Fibroblast of skin of right biceps (primary cell): Measurements from ENCODE around the gene OR3A2.
"Not testable (repeated sequence)": the region's sequence is repeated elsewhere in the genome, so short reads cannot be mapped to it uniquely, and the experiment has no call there.

ENCODE experiments used
- DNase-seq: peaks from one replicate; pipeline ENCODE4 v3.0.0-alpha.2; 2013

The OR3A2 gene

DNA sequence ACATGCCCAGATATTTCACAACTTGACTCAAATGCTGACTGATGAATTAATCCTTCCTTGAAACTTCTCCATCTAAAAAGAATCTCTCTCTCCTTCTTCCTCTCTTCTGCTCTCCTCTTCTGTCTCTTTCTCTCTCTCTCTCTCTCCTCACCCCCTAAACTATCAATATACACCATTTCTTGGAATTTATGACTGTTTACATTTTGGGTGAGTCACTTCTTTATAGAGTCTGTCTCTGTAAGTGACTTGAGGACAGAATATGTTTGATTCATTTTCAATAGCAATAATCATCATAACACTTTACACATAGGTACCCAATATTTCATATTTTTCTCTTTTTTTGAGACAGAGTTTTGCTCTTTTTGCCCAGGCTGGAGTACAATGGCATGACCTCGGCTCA, 103.2 kb downstream of the OR3A2 start:
- DNase-seq = no peak

DNA sequence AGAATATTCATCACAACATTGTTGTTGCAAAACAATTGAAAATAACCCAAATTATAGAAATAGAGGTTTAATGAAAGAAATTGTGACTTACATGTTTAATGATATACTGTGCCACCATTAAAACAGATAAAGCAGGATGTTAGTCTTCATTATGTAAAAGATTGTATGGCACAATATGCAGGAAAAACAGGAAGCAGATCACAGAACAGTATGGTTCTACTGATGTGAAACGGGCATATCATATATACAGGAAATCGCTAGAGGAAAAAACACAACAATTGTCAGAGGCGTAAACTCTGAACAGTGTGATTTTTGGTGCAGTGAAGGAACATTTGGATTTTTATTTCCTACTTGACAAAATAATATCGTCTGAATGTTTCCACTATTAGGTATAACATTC, 110.0 kb downstream of the OR3A2 start:
- no peak for DNase-seq

DNA sequence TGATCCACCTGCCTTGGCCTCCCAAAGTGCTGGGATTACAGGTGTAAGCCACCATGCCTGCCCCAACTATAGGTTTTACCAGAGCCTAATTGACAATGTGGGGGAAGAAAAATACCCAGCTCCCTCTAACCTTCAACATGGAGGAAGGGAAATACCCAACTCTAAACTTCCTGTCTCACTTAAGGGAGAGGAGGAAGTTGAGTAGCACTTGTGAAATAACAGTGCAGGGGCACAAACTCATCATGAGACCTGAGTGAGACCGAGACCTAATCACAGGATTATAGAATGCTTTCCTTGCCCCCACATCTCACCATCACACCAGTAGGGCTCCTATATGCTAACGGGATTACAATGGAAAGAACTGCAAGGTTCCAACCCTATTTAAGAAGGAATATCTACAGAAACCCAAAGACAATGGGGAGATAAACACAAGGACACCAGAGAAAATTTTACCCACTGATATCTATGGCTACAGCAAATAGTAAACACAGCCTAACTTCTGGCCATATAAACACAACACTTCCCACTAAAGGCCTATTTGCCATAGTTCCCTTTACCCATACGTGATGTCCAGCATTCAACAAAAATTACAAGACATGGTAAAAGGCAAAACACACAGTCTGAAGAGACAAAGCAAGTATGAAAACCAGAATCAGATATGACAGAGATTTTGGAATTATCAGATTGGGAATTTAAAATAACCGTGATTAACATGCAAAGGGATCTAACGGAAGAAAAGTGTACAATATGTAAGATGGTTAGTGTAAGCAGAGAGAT, 114.8 kb downstream of the OR3A2 start:
- DNase-seq = no peak

DNA sequence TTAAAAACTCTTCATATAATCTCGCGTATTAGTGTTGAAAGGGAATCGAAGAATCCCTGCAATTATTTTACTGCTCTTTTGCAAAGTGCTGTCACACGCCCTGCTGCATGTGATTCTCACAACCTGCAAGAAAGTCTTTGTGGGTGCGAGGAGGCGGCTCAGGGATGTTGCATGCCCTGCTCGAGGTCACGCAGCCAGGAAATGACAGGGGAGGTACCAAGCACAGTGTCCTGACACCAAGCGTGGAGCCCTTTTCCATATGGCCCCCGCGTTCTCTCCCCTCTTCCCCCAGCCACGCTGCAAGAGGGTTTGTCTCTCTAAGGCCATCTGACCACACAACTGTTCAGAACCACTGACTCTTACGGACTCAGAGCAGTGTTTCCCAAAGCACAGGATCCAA, 125.5 kb downstream of the OR3A2 start:
- no peak for DNase-seq

DNA sequence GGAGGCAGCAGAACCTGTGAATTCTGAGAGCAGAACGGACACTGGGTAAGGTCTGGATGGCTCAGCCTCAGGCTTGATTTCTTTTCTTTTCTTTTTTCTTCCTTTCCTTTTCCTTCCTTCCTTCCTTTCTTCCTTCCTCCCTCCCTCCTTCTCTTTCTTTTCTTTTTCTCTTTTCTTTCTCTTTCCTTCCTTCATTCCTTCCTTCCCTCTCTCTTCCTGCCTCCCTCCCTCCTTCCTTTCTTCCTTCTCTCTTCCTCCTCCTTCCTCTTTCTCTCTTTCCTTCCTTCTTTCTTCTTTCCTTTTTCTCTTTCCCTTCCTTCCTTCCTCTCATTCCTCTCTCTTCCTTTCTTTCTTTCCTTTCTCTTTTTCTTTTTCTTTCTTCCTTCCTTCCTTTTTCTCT, 125.9 kb downstream of the OR3A2 start:
- no peak for DNase-seq

DNA sequence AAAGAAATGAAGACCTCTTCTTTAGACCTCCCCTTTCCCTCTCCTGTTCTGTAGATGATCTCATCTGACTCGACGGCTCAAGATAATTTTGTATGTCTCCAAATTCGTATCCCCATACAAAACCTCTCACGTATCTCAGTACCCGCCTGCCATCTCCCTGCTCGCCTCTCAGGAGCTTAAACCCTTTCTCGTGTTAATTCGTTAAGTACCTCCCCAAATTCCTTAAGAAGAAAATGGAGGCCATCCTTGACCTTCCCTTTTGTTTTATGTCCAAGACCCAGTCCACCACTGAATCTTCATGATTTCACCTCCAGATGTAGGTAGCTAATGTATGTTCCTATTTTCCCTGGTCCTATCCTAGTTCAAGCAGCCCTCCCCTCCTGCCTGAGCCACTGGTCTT, 129.5 kb downstream of the OR3A2 start:
- no peak for DNase-seq

DNA sequence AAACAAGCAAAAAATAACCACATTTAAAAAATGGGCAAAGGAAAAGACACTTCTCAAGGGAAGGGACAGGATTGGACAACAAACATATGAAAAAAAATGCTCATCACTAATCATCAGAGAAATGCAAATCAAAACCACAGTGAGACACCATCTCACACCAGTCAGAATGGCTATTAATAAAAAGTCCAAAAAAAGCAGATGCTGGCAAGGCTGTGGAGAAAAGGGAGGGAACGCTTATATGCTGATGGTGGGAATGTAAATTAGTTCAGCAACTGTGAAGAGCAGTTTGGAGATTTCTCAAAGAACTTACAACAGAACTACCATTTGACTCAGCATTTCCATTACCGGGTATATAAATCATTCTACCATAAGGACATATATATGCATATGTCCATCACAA, 137.1 kb downstream of the OR3A2 start:
- not testable (repeated sequence) for DNase-seq

DNA sequence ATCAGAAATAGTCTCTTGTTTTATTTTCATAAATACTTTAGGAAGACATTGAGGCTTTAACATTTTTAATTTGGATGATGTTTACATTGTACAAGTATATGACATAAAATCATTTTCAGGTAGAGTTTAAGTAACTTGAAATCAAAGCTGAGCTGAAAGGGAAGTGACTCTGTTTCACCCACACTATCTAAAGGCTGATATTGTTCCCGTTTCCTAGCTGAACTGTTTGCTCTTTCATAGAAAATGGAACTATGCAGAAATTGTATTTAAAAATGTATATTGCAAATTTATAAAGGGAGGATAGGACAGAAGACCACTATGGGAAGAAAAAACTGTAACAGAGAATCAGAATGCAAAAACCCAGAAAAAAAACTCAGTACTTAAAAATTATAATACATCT, 141.3 kb downstream of the OR3A2 start:
- DNase-seq = not testable (repeated sequence)

DNA sequence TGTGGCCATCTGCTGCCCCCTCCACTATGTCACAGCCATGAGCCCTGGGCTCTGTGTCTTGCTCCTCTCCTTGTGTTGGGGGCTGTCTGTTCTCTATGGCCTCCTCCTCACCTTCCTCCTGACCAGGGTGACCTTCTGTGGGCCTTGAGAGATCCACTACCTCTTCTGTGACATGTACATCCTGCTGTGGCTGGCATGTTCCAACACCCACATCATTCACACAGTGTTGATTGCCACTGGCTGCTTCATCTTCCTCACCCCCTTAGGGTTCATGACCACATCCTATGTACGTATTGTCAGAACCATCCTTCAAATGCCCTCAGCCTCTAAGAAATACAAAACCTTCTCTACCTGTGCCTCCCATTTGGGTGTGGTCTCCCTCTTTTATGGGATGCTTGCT, 145.1 kb downstream of the OR3A2 start:
- DNase-seq = not testable (repeated sequence)

DNA sequence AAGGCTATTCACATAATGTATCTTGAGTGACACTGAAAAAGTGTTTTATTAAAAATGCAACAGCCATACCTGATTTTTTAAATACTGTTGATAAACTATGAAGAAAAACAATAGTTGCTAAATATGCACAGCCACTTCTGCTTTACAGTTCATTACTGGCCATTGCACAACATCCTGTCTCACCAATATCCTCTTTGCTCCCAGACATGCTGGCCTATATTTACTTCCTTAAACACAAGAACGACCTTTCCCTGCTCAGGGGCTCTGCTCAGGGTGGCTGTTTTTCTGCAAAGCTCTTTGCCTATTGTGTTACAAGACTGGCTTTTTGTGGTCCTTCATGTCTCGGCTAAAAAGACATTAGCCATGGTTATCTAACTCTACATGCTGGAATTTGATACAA, 147.4 kb downstream of the OR3A2 start:
- not testable (repeated sequence) for DNase-seq

DNA sequence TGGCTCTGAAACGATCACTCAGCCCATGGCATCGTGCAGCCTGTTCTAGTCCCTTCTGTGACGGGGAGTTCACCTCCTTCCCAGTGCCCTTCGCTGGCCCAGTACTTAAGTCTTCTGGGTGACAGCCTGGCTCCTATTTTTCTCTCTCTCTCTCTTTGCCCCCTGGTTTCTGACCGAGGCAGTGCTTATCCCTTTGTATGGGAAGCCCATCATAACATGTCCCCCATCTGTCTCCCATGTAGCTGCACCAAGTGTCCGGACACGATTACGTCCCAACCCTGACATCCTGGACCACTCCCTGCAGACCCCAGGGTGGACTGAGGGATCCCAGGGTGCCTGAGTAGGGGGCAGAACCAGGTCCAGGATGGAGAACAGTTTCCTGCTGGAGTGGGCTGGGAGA, 153.8 kb downstream of the OR3A2 start:
- not testable (repeated sequence) for DNase-seq
